IMR-90 (cell line): Measurements from ENCODE around the gene CRYZL1. TPM values are rescaled to one million over a fixed set of nuclear protein-coding genes. Genes with fewer than 3 reads are reported as not detected.
A peak's percentile ranks its signal among the peaks of the same experiment; 100 is the strongest.

Experiments used
- ATAC-seq: fragments of 200-7000 bp; cut with Tn5 transposase; 2 replicates; pipeline ENCODE4 v1.9.1; 2020; ENCODE audit warnings: low read depth, mild to moderate bottlenecking, moderate library complexity
- BruUV-seq: library from RNA; stranded (reverse); fragments of 400-500 nt; replicated peaks from 2 replicates; lab custom pipeline; 2021; lab: Mats Ljungman, UMichigan
- CTCF ChIA-PET: fragments of 300-600 bp; formaldehyde crosslinking; extraction: SDS; loops from one replicate; lab custom pipeline; 2021; ENCODE audit warnings: antibody characterized with exemption; lab: Yijun Ruan, JAX
- POLR2A ChIA-PET: fragments of 300-600 bp; sonication (Branson Sonifier 250); formaldehyde crosslinking; loops from one replicate; lab custom pipeline; 2022; ENCODE audit warnings: antibody characterized with exemption; ENCODE audit not compliant: unreplicated experiment; lab: Charles Lee
- DNase-seq: peaks from one replicate; pipeline ENCODE4 v3.0.0; 2013
- H2AFZ ChIP-seq: replicated peaks from 2 replicates; pipeline ENCODE3; 2013; ENCODE audit warnings: low read length, mild to moderate bottlenecking; ENCODE audit not compliant: poor library complexity
- H2AK5ac ChIP-seq: 2 replicates; pipeline ENCODE4 v1.6.1; 2013; ENCODE audit warnings: low read depth, low read length, inconsistent platforms
- H2AK9ac ChIP-seq: replicated peaks from 2 replicates; pipeline ENCODE3; 2013; ENCODE audit warnings: mild to moderate bottlenecking, low read depth, low read length, moderate library complexity; ENCODE audit not compliant: poor library complexity
- H2BK120ac ChIP-seq: 2 replicates; pipeline ENCODE4 v1.6.1; 2013; ENCODE audit warnings: low read depth, low read length, inconsistent platforms
- H2BK15ac ChIP-seq: 3 replicates; pipeline ENCODE4 v1.6.1; 2013; ENCODE audit warnings: low read depth, low read length, inconsistent platforms
- H2BK20ac ChIP-seq: 2 replicates; pipeline ENCODE4 v1.6.1; 2013; ENCODE audit warnings: low read depth, mild to moderate bottlenecking, inconsistent platforms, low read length, moderate library complexity
- H2BK5ac ChIP-seq: 2 replicates; pipeline ENCODE4 v1.6.1; 2013; ENCODE audit warnings: mild to moderate bottlenecking, low read depth, low read length, inconsistent platforms; ENCODE audit not compliant: poor library complexity, severe bottlenecking
- H3K14ac ChIP-seq: replicated peaks from 2 replicates; pipeline ENCODE4 v1.6.1; 2013; ENCODE audit warnings: low read depth, low read length, inconsistent platforms
- H3K18ac ChIP-seq: 2 replicates; pipeline ENCODE4 v1.6.1; 2013; ENCODE audit warnings: low read depth, low read length, control low read depth
- H3K23ac ChIP-seq: 2 replicates; pipeline ENCODE4 v1.6.1; 2013; ENCODE audit warnings: low read depth, low read length, inconsistent platforms
- H3K27ac ChIP-seq: 2 replicates; pipeline ENCODE4 v1.5.1; 2013; ENCODE audit warnings: mild to moderate bottlenecking, control low read depth, low read length; ENCODE audit not compliant: insufficient read depth
- H3K27me3 ChIP-seq: 2 replicates; pipeline ENCODE4 v1.6.1; 2013; ENCODE audit warnings: low read length; ENCODE audit not compliant: control insufficient read depth, insufficient read depth
- H3K36me3 ChIP-seq: 2 replicates; pipeline ENCODE4 v1.6.1; 2013; ENCODE audit warnings: low read length, mixed read lengths; ENCODE audit not compliant: control insufficient read depth, insufficient read depth
- H3K4ac ChIP-seq: 2 replicates; pipeline ENCODE4 v1.6.1; 2013; ENCODE audit warnings: low read depth, low read length, inconsistent platforms
- H3K4me1 ChIP-seq: 2 replicates; pipeline ENCODE4 v1.6.1; 2013; ENCODE audit warnings: low read length, mixed read lengths; ENCODE audit not compliant: control insufficient read depth, insufficient read depth
- H3K4me2 ChIP-seq: 2 replicates; pipeline ENCODE4 v1.6.1; 2013; ENCODE audit warnings: low read depth, mild to moderate bottlenecking, control low read depth, low read length, moderate library complexity
- H3K4me3 ChIP-seq: 2 replicates; pipeline ENCODE4 v1.5.1; 2013; ENCODE audit warnings: low read depth, mild to moderate bottlenecking, control low read depth, low read length, moderate library complexity; ENCODE audit not compliant: insufficient read depth
- H3K56ac ChIP-seq: 2 replicates; pipeline ENCODE4 v1.6.1; 2013; ENCODE audit warnings: low read length, inconsistent platforms; ENCODE audit not compliant: insufficient read depth; ENCODE audit errors: extremely low read depth
- H3K79me1 ChIP-seq, 2 experiments: 2 replicates each; pipeline ENCODE4 v1.6.1; 2013; ENCODE audit warnings: low read length in 2 of 2, inconsistent platforms in 1 of 2, low read depth in 1 of 2
- H3K9ac ChIP-seq: 2 replicates; pipeline ENCODE4 v1.6.1; 2013; ENCODE audit warnings: low read depth, low read length, control low read depth
- H3K9me1 ChIP-seq: 2 replicates; pipeline ENCODE4 v1.6.1; 2013; ENCODE audit warnings: low read length, inconsistent platforms; ENCODE audit not compliant: insufficient read depth
- H3K9me3 ChIP-seq: 2 replicates; pipeline ENCODE4 v1.6.1; 2013; ENCODE audit warnings: low read length; ENCODE audit not compliant: control insufficient read depth, insufficient read depth
- H4K20me1 ChIP-seq: 2 replicates; pipeline ENCODE4 v1.6.1; 2013; ENCODE audit warnings: low read length, inconsistent platforms; ENCODE audit not compliant: insufficient read depth
- H4K5ac ChIP-seq: 2 replicates; pipeline ENCODE4 v1.6.1; 2013; ENCODE audit warnings: mild to moderate bottlenecking, low read depth, low read length, control low read depth
- H4K8ac ChIP-seq, 2 experiments: 2 replicates each; pipeline ENCODE4 v1.6.1; 2013; ENCODE audit warnings: low read depth in 2 of 2, low read length in 2 of 2, control low read depth in 1 of 2, inconsistent platforms in 1 of 2
- H4K91ac ChIP-seq: 2 replicates; pipeline ENCODE4 v1.6.1; 2013; ENCODE audit warnings: low read depth, low read length, inconsistent platforms; ENCODE audit not compliant: insufficient read depth
- CEBPB ChIP-seq: IDR thresholded peaks from 2 replicates; pipeline ENCODE4 v1.6.1; 2012; ENCODE audit warnings: low read depth, low read length, improper control_type of control experiment
- CHD1 ChIP-seq: IDR thresholded peaks from 2 replicates; pipeline ENCODE4 v1.6.1; 2012; ENCODE audit warnings: low read depth, low read length, improper control_type of control experiment
- MAZ ChIP-seq: IDR thresholded peaks from 2 replicates; pipeline ENCODE4 v1.6.1; 2012; ENCODE audit warnings: low read depth, mild to moderate bottlenecking, low read length, improper control_type of control experiment, moderate library complexity, borderline replicate concordance
- NFE2L2 ChIP-seq: fragments of 150-350 bp; IDR thresholded peaks from 2 replicates; pipeline ENCODE4 v1.6.1; 2016; ENCODE audit warnings: low read depth, mild to moderate bottlenecking, low read length
- WGBS, 2 experiments: methylation state at CpG; one replicate each; pipeline versions ENCODE4 v1.1.5 to v1.1.7; 2013; ENCODE audit warnings: missing lambda C conversion rate in 2 of 2; ENCODE audit not compliant: insufficient read length in 1 of 2; ENCODE audit errors: extremely low coverage in 2 of 2; 5-methylcytosine and 5-hydroxymethylcytosine counted together
- dilution Hi-C: fragments of 300-500 bp; cut with HindIII; formaldehyde crosslinking; loops from one replicate; pipeline ENCODE4 v1.14.3; 2018; ENCODE audit warnings: low sequenced_read_pairs; ENCODE audit not compliant: unreplicated experiment
- in situ Hi-C: fragments of 300-500 bp; cut with MboI; formaldehyde crosslinking; loops from 3 replicates; pipeline ENCODE4 v1.14.3; 2019; ENCODE audit warnings: low sequenced_read_pairs, inconsistent platforms, mixed read lengths
- intact Hi-C: fragments of 100-400 bp; cut with micrococcal nuclease; formaldehyde crosslinking; loops from 2 replicates; pipeline ENCODE4 v1.10.0; 2022
- polyA plus RNA-seq, 3 experiments: library from polyadenylated mRNA; depleted of rRNA; stranded (reverse); fragments of >200 nt; gene quantifications; 2 replicates each; pipeline ENCODE4 v1.2.3, GENCODE V29; 2012; ENCODE audit warnings: low replicate concordance in 1 of 3
- total RNA-seq: library from RNA; depleted of rRNA; stranded (reverse); fragments of >200 nt; gene quantifications from 2 replicates; pipeline ENCODE4 v1.2.3, GENCODE V29; 2012

CRYZL1 gene
- total and polyA plus RNA-seq, 2 of the 4 experiments (the other 2 are of a cell fraction) = 19.9 to 28.5 TPM

DNA sequence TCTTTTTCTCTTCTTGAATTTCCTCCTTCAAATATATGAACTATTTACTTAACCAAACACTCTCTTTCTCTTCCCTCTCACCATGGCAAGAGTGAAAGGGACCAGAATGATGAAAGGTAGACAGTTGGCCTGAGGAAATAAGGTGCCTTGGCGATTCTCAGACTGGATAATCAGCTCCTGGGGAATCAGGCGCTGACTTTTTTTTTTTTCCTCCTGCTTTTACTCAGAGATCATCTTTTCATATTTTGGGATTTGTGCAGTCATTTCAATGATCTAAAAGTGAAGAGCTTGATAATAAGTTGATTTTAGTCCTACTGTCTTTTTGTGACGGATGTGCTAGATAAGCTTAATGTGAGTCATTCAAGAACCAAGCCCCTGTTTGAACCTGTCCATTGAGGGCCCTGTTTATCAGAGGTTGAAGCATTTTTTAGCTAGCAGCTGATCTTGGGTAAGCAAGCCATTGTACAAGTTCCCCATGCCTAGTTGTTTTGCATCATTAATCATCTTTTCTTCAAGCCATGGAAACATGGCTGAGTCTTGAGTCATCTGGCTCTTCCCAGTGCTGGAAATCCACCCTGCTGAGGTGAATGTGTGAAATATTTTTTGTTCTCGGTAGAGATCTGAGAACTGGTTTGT lies 41.6 kb upstream of the CRYZL1 start:
- Histone ChIP-seq H2AK5ac (peak overlapping the region; percentile 54; the same call in 1 of the 2 replicates), H3K4me3 (no peak overlapping the region), H4K20me1 (peaks cover 31% of the 10 kb centered on the region), H4K91ac (no peak overlapping the region), H4K5ac (no peak overlapping the region), H3K27ac (no peak overlapping the region), H3K4ac (peak overlapping the region; percentile 44; the same call in 1 of the 2 replicates), H2BK5ac (peak overlapping the region; percentile 59), H2BK120ac (no peak overlapping the region), H3K9me1 (peaks cover 18% of the 10 kb centered on the region), H3K56ac (no peak overlapping the region), H3K79me1 (peaks cover 22 to 63% of the 10 kb centered on the region in 2 experiments), H3K9me3 (no peaks in the 10 kb centered on the region), H3K4me2 (peak overlapping the region; percentile 53; the same call in 1 of the 2 replicates), H3K14ac (peak overlapping the region; percentile 30), H3K36me3 (no peaks in the 10 kb centered on the region), H3K18ac (peak overlapping the region; percentile 72; the same call in 1 of the 2 replicates), H3K27me3 (no peaks in the 10 kb centered on the region), H2BK15ac (no peak overlapping the region), H2AFZ (no peak overlapping the region), H4K8ac (peak overlapping the region in 1 of 2 experiments; percentile 28; a peak in 1 of 4 replicates), H2AK9ac (no peak overlapping the region), H3K23ac (no peak overlapping the region), H3K9ac (no peak overlapping the region; the same call in 1 of the 2 replicates), H2BK20ac (no peak overlapping the region), H3K4me1 (peaks cover 13% of the 10 kb centered on the region)
- intact Hi-C loops = no loop called here
- TF ChIP-seq NFE2L2 = no peak
- no peak for TF ChIP-seq MAZ
- TF ChIP-seq CEBPB = peak; percentile 37; the same call in 1 of the 2 replicates
- TF ChIP-seq CHD1 = no peak
- ATAC-seq (peak; percentile 68), DNase-seq (peak; percentile 88)
- no CpG with 5 or more reads among the region's 4 CpGs for WGBS, 2 experiments
- dilution Hi-C loops = no loop called here
- POLR2A ChIA-PET = no interaction called here
- CTCF ChIA-PET = interaction anchor here (0.6 kb wide), 1 partner anchor 29 kb away, joined by 4 read pairs; no protein-coding TSS in a partner anchor
- BruUV-seq = no TSS peak
- in situ Hi-C loops = no loop called here
